Mammary epithelial cell (primary cell): ENCODE measurements around the gene WNT7B.

ENCODE experiments used
- CTCF ChIP-seq, 2 donors: IDR thresholded peaks in 1 of 2; conservative IDR thresholded peaks in 1 of 2; 2 replicates each; pipeline ENCODE4 v1.5.1; 2011 to 2012; ENCODE audit warnings: inconsistent platforms in 2 of 2, low read length in 2 of 2, mild to moderate bottlenecking in 2 of 2, control low read depth in 1 of 2, low read depth in 1 of 2; ENCODE audit not compliant: insufficient read depth in 1 of 2; ENCODE audit errors: extremely low read depth in 1 of 2
- EZH2 ChIP-seq: IDR thresholded peaks from 2 replicates; pipeline ENCODE4 v1.6.1; 2012; ENCODE audit warnings: low read length, inconsistent platforms, borderline replicate concordance

GRCh38 chr22:45878051-45878781 lies 98.7 kb downstream of the WNT7B start:
- no peak for TF ChIP-seq CTCF (conservative IDR thresholded peaks at IDR 0.05 in 1 of 2, IDR thresholded peaks at IDR 0.05 in 1 of 2; ENCODE audit: extremely low read depth in 1 of 2, insufficient read depth in 1 of 2, low read depth in 1 of 2, low read length in 2 of 2)
- no peak for TF ChIP-seq EZH2
